GM08714 (cell line): Measurements from ENCODE around the gene STEAP3.
"Not testable (repeated sequence)": the region's sequence is repeated elsewhere in the genome, so short reads cannot be mapped to it uniquely, and the experiment has no call there.

Experiments
- H3K4me3 ChIP-seq: fragments of 200-500 bp; sonication (Bioruptor generic); 2 replicates; pipeline ENCODE4 v1.5.1; 2014; ENCODE audit warnings: mild to moderate bottlenecking, low read length, inconsistent platforms
- ZNF274 ChIP-seq: IDR thresholded peaks from 2 replicates; pipeline ENCODE4 v1.6.1; 2012; ENCODE audit warnings: mild to moderate bottlenecking, low read depth, low read length

The STEAP3 gene

DNA sequence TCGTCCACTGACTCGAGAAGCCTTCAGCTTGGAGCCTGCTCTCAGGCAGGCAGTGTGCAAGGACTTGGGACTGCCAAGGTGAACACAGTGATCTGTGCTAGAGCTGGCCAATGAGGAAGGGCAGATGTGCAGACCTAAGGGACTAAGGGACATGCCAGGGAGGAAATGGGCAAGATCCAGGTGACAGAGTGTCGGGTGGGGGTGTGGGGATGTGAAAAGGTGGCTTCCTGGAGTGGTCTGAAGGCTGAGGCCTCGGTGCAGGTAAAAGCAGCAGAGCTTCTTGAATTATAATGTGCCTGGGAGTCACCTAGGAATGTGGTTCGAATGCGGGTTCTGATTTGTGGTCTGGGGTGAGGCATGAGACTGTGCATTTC, 42.0 kb downstream of the STEAP3 start:
- no peak for TF ChIP-seq ZNF274
- no peak overlapping the region for H3K4me3 ChIP-seq

DNA sequence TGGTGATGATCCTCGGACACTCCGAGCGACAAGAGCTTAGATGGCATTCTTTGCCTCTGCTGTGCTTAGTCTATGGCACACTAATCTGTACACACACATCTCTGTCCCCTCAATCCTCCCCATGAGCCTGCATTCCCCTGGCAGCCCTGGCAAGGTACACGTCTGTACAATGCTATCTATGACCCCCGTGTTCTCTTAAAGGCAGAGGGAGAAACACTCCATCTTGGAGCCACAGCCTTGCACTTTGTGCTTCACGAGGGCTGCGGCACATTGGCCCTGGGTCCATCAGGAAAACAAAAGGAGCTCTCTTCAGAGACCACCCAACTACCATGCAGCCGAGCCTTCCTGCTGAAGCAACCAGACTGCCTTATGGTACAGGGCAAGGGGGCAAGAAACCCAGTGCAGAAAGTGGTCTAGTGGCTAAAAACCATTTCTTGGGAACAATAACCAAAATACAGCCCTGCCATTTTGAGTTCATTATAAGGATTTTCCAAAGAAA, 42.5 kb downstream of the STEAP3 start:
- no peak overlapping the region for H3K4me3 ChIP-seq
- no peak for TF ChIP-seq ZNF274

DNA sequence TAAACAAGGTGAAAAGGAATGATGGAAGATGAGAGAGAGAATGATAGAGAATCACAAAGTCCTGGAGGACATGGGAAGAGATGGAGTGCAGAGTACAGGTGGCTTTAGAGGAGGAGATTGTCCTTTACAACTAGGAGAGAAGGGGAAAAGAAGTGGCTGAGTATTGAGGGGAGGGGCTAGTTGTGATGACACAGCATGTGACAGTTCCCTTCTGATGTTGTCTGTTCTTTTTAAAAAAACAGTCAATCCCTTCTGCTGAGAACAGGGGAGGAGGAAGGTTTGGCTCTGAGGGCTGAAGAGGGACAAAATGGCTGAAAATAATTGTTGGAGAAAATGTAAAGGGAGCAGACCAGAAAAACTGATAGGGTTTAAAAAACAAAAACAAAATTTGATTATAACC, 44.0 kb downstream of the STEAP3 start:
- no peak overlapping the region for H3K4me3 ChIP-seq
- no peak for TF ChIP-seq ZNF274

DNA sequence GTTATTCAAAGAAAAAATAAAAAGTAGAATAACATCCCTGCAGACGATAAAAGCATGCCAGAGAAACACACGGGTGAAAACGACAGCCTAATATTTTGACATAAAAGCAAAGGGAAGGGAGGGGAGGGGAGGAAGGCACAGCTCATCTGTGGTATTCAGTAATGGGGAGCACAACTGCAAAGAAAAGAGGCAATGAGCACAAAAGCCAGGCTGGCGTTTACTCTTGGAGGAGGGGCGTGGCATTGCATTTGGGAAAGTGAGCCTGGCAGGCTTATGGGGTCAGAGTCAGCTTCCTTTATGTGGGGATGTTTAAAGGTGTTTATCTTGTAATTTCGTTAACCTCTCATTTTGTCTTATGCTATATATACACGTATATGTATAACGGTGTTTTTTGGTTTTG, 53.2 kb downstream of the STEAP3 start:
- H3K4me3 ChIP-seq, result no peak overlapping the region
- no peak for TF ChIP-seq ZNF274

DNA sequence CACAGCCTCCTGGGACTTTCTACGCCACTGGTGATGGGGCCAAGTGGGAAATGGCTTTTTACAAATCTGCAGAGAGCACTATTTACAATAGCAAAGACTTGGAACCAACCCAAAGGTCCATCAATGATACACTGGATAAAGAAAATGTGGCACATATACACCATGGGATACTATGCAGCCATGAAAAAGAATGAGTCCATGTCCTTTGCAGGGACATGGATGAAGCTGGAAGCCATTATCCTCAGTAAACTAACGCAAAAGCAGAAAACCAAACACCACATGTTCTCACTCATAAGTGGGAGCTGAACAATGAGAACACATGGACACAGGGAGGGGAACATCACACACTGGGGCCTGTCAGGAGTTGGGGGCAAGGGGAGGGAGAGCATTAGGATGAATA, 54.8 kb downstream of the STEAP3 start:
- H3K4me3 ChIP-seq, result not testable (repeated sequence)

DNA sequence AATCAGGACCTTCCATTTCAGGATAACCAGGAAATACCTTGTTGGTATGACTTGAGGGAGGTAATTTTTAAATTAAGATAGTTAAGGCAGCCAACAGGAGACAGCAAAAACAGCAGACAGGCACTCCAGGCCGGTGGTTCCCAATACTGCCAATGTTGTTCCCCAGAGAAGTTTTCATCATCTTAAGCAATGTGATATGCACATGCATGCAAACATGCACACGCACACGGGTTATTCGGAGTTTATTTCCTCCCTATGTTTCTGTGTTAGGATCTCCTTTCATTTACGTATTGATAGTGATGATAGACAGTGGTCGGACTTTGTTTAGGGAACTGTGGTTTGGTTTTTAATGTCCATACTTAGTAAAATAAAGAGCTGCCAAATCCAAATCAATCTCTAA, 55.3 kb downstream of the STEAP3 start:
- no peak overlapping the region for H3K4me3 ChIP-seq
- TF ChIP-seq ZNF274, result no peak

DNA sequence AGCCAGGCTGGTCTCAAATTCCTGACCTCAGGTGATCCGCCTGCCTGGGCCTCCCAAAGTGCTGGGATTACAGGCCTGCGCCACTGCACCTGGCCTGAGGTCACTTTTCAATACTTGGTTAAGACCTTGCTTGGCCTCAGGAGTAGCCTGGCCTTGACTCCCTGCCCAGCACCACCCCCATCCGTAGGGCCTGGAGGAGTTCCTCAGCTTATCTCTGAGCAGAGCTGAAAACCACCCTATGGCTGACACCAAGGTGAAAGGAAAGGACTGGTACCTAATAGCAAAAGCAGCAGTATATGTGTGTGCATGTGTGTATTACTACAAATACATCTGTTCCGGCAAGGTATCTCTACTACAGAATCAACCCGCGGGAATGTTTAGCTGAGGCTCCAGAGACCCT, 56.0 kb downstream of the STEAP3 start:
- no peak for TF ChIP-seq ZNF274
- no peak overlapping the region for H3K4me3 ChIP-seq

DNA sequence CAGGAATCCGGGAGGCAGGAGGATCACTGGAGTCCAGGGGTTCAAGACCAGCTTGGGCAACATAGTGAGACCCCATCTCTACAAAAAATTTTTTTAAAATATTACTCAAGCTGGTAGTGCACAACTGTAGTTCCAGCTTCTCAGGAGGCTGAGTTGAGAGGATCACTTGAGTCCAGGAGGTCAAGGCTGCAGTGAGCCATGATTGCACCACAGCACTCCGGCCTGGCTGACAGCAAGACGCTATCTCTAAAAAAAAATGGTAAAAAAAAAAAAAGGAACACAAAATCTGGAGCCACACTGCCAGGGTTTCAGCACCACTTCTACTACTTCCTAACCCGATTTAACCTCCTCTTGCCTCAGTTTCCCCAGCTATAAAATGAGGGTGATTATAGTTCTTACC, 57.0 kb downstream of the STEAP3 start:
- TF ChIP-seq ZNF274, result no peak
- H3K4me3 ChIP-seq, result no peak overlapping the region

DNA sequence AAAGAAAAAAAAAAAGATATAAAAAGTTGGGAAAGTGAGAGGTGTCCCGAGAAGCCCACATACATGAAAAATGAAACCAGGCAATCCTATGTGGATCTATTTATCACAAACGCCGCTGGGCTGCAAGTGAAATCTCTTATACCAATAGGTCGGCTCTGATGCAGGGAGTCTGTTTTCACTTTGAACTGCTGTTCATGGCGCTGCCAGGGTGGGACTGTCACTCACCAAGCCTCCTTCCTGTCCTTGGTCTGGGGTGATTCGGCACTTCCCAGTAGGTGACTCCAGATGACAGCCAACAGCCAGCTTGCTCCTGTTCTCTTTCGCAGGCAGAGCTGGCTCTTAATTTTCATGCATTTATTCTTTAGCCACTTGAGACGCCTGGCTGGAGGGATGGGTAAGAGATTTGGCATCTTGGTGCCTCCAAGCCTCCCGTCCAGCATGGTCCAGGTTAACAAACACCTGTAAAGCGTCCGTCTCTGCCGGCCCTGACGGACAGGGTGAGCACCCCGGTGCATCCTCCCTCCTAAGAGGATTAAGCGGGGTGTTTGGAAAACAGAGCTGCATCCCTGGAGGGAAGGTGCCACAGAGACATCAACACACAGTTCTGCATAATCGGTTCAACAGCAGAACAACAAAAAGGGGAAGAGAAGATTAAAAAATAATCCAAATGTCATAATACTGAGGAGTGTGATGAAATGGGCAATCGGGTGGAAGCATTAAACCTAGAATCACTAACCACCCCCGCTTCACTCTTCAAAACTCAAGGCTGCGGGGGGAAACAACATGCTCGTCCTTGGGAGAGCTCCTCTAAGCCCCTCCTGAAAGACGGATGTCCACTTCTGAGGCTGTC, 58.7 kb downstream of the STEAP3 start:
- no peak for TF ChIP-seq ZNF274
- H3K4me3 ChIP-seq, result no peak overlapping the region

DNA sequence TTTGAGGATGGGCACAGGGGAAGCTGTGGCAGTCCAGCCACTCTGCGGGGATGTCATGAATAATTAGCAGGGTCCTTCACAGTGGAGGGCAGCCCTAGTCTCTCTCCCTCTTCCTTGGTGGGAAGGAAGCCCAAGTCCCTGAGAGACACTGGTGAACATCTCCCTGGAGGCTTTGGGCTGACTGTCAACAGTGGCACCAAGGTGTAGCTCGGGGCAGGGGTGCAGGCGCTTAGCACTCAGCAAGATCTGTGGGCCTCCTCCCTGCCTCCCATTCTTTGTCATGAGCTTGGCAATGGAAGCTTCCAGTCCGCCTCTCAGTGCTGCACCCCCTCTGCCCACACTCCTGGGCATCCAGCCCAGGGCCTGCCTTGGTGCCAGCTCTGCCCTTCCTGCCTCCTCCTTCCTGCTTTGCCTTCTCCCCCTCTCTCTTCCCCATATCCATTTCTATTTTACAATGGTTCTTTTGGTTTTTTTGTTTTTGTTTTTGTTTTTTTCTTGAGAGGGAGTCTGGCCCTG, 59.4 kb downstream of the STEAP3 start:
- no peak overlapping the region for H3K4me3 ChIP-seq
- no peak for TF ChIP-seq ZNF274

DNA sequence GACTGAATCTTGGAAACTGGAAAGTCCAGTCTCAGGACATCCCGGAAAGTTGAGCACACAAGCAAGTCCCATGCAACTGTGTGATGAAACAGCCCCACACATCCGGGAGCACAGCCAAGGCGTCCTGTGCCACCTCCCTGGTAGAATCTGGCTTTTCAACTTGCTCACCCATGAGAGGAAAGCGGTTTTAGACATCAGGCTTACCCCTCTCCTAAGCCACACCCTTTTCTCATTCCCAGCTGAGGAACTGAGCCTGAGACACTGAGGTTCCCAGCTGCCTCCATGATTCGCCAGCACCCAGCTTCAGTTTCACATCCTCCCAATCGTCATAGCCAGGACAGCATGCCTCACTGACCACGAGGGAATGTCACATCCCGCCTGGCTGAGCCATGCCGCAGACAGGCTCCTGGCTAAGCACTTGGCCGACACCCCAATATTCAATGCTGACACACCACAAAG, 60.3 kb downstream of the STEAP3 start:
- no peak for TF ChIP-seq ZNF274
- H3K4me3 ChIP-seq, result no peak overlapping the region

DNA sequence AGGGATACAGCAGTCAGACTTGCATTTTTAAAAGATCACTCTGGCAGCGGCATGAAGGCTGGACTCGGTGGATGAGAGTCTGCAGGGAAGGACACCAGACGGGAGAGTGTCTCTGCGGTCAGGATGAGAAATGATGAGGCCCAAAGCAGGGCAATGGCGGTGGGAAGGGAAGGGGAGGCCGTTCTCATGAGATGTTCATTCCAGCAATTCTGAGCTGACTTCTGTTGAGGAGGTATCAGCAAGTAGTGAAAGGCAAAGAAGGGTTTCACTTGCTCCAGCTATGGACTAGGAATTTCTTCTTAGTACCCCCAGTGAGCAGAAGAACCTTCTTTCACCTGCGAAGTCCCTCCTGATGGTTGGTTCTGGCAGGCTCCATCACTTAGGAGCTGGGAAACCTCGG, 63.0 kb downstream of the STEAP3 start:
- TF ChIP-seq ZNF274, result no peak
- H3K4me3 ChIP-seq, result no peak overlapping the region

DNA sequence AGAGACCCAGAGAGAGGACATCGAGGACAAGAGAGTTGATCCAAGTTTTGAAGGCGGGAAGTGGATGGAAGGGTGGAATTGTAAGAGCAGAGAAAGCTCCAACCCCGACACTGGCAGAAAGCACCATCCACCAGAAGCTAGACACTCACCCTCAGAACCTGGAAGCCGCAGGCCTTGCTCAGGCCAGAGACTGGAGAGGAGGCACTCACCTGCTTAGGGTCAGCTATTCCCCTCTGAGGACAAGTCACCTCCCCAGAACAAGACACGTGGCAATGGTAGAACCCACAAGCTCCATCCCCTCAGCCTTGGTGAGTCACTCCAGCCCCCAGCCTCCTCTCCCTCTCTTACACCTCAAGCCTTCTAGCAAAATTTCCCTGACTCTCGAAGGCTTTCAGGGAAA, 64.9 kb downstream of the STEAP3 start:
- no peak for TF ChIP-seq ZNF274
- H3K4me3 ChIP-seq, result no peak overlapping the region

DNA sequence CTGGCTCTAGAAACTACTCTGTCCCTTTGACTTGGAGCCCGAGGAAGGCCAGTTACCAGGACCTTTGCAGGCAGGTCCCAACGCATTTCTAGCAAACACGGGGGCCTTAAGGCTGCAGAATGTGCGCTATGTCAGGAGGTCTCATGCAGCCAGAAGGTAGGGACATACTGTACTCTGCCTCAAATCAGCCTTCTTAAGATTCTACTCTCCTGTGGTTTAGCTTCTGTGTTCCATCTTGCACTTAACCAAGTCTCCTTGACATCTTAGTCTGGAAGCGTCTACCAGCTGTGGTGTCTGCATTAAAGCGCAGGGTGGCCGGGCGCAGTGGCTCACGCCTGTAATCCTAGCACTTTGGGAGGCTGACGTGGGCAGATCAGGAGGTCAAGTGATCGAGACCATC, 65.5 kb downstream of the STEAP3 start:
- no peak overlapping the region for H3K4me3 ChIP-seq
- no peak for TF ChIP-seq ZNF274

DNA sequence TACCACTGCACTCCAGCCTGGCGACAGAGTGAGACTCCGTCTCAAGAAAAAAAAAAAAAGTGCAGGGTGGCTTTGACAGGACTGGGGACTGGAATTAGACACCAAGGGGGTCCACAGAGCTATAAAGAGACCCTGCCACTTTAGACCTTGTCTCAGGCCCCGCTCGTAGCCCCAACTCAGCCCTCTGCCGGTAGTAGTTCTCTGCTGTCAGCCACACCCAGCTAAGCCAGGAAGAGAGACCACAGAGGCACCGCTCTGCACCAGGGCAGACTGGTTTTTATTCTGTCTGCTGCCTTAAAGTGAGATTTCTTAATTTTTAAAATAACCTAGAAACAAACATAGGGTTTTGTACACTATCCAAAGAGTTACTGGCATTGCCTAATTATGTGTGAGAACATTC, 66.0 kb downstream of the STEAP3 start:
- no peak overlapping the region for H3K4me3 ChIP-seq
- TF ChIP-seq ZNF274, result no peak
